Measurements from ENCODE around the gene GPR171.
A peak's percentile ranks its signal among the peaks of the same experiment; 100 is the strongest.
"Not testable (repeated sequence)": the region's sequence is repeated elsewhere in the genome, so short reads cannot be mapped to it uniquely, and the experiment has no call there.

GPR171 gene

DNA sequence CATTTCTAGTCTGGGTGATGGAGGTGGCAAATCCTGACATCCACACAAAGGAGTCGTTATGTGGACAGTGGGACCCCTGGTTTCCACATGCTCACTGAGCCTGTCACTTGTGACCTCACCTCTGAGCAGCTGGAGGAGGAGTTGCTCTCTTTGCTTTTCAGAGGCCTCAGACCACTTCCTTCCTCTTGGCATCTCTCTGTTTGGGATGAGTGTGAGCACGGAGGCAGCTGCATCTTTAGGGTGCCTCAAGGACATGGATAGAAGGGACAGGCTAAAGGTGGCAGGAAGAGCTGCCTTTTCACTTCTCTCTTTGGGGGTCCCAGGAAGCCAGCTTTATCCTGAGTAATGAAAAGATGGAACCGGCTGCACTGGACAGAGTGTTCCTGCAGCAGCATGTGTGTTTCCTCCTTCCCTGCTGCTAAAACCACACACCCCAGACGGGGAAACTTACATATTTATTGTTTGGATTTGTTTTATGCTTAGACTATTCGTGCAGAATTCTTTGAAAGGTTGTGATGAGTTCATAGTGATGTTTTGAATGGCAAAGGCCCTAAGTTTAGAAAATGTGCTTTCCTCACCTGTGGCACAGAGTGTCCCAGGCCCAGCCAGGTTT lies 31.8 kb downstream of the GPR171 start:
- no peak for DNase-seq

DNA sequence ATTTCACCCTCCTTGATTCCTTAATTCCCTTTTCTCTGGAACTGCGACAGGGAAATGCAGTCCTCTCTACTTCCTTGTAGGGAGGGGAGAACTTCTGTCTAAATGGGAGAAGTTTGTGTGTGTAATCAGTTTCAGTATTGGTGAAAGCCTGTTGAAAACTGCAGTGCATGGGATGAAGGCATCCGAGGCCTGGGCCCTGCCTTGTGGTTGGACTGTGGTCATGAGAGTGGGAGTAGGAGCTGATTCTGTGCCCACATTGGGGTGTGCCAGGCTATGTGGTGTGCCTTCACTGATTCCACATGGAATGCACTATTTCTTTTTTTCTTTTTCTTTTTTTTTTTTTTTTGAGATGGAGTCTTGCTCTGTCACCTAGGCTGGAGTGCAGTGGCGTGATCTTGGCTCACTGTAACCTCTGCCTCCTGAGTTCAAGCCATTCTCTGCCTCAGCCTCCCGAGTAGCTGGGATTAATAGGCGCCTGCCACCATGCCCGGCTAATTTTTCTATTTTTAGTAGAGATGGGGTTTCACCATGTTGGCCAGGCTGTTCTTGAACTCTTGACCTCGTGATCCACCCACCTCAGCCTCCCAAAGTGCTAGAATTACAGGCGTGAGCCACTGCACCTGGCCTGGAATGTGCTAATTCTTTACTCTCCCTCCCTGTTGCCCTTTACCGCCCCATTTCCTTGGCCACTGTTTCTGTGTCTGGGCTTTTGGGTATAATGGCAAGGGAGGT lies 32.9 kb downstream of the GPR171 start:
- not testable (repeated sequence) for DNase-seq

DNA sequence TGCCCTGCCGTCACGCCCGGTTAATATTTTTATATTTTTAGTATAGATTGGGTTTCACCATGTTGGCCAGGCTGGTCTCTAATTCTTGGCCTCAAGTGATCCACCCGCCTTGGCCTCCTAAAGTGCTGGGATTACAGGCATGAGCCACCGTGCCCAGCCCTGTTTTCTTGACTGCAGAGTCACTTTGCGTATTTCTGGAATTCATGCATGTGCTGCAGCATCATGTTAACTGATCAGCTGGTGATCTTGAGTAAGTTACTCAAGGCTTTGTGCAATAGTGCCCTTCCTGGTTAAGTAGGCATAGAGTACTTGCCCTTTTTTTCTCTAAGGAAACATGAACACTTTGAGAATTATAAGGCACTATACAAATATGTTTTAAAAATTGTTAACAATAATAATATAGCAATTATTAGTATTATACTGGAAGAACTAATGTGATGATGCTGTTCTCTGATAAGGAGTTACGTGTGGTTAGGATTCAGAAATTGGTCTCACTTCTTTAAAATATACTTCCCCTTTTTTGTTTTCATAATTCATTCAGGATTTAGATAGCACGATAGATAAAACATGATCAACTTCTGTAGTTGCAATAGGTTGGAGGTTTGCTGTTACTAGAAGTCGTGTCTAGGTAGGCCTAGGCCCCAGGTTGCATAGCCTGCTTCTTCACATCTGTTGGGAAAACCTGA lies 33.6 kb downstream of the GPR171 start:
- no peak for DNase-seq

DNA sequence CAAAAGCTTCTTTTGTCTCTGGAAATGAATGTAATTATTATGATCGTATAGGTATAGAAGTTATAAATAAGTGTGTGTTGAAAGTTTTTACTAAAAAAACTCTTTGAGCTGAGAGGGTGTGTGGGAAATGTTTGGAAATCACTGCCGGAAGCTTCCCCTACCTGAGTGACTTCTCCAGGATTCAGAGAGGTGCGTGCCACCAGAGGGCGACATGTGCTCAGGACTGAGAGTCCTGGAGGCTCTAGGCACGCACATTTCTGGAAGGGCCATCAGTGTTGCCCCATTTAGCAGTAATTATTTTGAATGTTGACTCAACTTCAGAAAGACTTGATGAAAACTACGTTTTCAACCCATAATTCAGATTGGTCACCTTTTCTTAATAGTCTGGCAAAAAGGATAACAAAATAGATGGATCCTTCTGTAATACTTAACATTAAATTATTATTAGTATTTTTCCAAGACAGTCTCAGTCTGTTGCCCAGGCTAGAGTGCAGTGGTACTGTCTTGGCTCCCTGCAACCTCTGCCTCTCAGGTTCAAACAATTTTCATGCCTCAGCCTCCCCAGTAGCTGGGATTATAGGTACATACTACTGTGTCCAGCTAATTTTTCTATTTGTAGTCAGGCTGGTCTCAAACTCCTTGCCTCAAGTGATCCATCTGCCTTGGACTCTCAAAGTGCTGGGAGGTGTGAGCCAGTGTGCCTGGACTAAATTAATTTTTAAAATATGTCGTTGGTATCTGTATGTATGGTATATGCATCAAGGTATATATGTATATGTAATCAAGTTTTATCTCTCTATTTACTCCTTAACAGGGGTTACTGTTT lies 34.5 kb downstream of the GPR171 start:
- DNase-seq = no peak

DNA sequence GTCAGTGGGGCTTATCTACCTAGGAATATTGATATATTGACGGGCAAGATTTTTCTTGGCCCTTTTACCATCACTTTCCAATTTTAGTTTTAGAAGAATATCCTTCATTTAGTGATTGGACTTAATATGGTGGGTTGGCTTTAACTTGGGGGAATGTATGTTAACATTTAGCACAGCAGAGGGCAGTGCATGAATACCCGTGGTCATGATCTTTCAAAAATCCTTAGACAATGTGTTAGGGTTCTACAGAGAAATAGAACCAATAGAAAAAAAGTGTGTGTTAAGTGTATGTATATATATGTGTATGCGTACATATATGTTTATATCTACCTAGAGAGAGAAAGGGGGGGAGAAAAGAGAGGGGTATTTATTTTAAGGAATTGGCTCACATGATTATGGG lies 36.9 kb downstream of the GPR171 start:
- no peak for DNase-seq

DNA sequence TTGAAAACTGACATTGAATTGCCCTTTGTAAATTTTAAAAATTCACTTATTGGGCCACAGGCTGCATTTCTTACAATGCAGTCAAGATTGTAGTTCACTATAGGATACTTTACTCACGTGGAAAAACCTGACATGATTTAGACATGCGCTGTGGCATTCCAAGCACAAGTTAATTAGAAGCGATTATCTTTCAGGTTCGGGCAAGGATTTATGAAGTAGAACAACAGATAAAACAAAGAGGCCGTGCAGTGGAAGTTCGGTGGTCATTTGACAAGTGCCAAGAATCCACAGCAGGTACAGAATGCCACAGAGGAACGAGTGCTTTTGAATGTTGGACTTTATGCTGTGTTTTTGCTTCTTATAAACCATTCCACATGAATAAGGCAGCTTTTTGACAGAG lies 37.8 kb downstream of the GPR171 start:
- no peak for DNase-seq

DNA sequence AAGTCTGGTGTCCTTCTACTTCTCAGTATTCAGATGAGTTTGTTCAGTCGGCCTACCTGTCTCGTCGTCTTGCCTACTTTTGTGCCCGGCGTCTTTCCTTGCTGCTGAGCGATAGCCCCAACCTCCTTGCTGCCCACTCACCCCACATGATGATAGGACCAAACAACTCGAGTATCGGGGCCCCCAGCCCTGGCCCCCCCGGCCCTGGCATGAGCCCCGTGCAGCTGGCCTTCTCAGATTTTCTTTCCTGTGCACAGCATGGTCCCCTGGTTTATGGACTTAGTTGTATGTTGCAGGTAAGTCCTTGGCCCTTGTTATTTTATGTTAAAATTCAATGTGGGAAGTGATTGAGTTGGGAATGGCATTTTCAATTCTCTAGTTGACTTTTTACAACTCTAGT lies 43.2 kb downstream of the GPR171 start:
- DNase-seq = no peak

DNA sequence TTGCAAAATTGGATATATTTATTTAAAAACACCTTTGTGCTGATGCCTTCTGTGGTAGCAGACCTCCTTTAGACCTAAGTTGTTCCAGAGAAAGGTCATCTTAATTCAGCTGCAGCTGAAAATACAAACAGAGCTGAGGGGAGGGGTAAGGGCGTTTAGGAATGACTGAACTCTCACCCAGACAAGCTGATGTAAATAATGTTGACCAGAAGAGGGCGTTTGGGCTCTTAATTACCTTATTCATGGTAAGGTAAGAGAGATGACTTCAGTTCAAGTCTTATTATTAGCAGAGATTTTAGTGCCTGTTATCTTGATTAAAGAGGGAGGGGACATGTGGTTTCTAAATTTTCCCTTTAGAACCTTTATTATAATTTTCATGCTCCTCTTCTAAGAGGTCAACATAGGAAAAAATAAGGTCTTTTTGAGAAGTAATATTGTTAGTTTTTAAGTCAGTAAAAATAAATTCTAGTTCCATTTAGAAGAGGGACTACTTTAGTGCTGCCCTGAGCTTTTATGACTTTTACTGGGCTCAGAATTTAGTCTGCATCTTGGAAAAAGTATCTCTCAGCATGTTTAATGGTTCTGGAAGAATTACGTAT lies 46.3 kb downstream of the GPR171 start:
- peak; percentile 21 for DNase-seq

DNA sequence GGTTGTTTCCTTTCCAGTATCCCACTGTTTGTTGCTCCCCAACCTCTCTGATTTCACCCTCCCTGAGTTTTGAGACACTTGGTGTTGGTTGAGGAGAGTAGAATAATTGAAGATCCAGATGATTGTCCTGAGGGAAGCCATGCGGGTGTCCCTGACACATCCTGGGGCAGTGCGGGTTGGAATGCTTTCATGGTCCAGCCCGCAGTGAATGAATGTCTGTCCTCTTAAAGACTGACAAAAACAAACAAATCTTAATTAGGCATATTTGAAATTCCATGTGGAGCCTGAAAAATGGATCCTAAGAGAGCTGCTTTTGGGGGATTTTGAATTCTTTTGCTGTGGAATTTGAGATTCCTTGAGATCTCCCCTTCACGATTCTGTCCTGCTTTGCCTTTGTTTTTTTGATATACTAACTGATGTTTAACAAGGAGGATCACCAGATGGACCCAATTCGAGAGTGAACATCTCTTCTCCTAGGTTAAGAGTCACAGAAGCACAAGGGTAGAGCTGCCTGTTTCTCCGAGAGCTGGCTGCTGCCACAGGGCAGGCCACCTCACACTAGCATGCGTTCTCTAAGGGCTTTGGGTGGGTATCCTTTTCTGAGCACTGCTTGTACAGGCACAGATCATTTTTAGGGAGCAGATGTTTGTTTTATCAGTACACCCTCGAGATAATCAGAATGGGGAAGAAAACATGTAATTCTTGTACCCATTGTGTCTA lies 47.4 kb downstream of the GPR171 start:
- no peak for DNase-seq

DNA sequence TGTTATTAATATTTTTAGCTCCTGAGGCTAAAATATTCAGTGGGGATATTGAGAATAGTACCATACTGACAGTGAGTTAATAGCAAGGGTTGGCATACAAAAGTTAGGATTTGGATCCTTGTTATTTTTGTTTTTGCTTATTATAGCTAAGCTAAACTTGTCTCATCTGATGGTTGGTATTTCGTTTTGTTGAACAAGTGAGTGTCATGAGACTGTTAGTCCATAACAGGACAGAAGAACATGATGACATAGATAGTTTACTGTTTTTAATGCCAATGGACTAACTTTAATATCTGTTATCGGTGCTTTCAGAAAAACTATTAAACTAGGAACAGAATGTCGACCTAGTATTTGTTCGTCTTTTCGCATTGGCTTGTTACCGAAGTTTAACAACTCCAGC lies 48.5 kb downstream of the GPR171 start:
- no peak for DNase-seq

DNA sequence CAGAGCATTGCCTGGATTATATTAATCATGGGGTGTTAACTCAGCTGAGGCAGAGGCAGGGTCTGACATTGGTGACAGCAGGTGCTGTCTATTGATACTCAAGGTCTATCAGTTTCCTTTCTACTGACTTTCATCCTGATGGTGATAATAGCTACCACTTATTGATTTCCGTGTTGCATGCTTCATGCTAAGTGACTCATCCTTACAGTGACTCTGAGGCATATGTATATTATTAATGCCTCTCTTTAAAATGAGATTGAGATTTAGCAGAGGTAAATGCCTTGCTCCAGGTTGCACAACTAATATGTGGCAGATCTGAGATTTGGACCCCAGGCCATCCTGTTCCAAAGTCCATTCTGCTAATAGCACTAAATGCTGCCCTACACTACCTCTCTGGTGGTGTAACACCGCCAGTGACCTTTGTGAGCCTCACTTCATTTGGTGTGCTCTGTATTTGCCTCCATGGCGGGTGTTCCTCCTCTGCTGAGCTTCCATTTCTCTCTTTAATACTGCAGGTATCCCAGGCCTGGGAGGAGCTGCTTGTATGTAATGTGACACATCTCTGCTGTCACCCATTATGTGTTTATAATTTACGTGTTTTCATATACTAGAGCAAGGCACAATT lies 50.4 kb downstream of the GPR171 start:
- DNase-seq = no peak

Measured in NCI-H524 treated with DMSO at 0.1 percent for 48 hours (cell line).